GM21825 (cell line): ENCODE data around the gene NRL.

Experiments used
- ATAC-seq: cut with Tn5 transposase; IDR thresholded peaks from one replicate; pipeline ENCODE4 v1.9.1; 2021; ENCODE audit warnings: mild to moderate bottlenecking, moderate library complexity; ENCODE audit not compliant: unreplicated experiment

The NRL gene

GRCh38 chr14:24114532-24115421 lies at the start of gene NRL, which contains the start of gene DCAF11:
NRL (minus strand) TSS chr14:24114949; CDS start chr14:24082848, 32,101 bp downstream.
DCAF11 (plus strand) TSS chr14:24114777; CDS start chr14:24115595, 818 bp downstream.
- peak; percentile 75 for ATAC-seq

- ATAC-seq: no peak
These were observed 47.3 kb upstream of the NRL start for GRCh38 chr14:24162093-24162492.

GRCh38 chr14:24160850-24161804 lies 46.4 kb upstream of the NRL start, which contains the start of gene IRF9:
IRF9 (plus strand) TSS chr14:24161265; CDS start chr14:24162145, 880 bp downstream.
- peak; percentile 77 for ATAC-seq

GRCh38 chr14:24160499-24160849 lies 45.7 kb upstream of the NRL start:
- peak; percentile 3 for ATAC-seq

- no peak for ATAC-seq
These were observed 45.2 kb upstream of the NRL start for GRCh38 chr14:24159777-24160498.

GRCh38 chr14:24157331-24157730 lies 42.6 kb upstream of the NRL start:
- no peak for ATAC-seq

- ATAC-seq: no peak
These were observed 42.1 kb upstream of the NRL start for GRCh38 chr14:24156840-24157239.

- no peak for ATAC-seq
These were observed 40.4 kb upstream of the NRL start for GRCh38 chr14:24155100-24155499.

- no peak for ATAC-seq
These were observed 36.8 kb upstream of the NRL start for GRCh38 chr14:24151404-24152080.

GRCh38 chr14:24150993-24151392 lies 36.2 kb upstream of the NRL start:
- no peak for ATAC-seq

- ATAC-seq: no peak
These were observed 35.8 kb upstream of the NRL start for GRCh38 chr14:24150567-24150966.

- ATAC-seq: no peak
These were observed 35.3 kb upstream of the NRL start for GRCh38 chr14:24150061-24150460.

GRCh38 chr14:24149302-24149969 lies 34.7 kb upstream of the NRL start:
- no peak for ATAC-seq

- no peak for ATAC-seq
These were observed 33.1 kb upstream of the NRL start for GRCh38 chr14:24147761-24148428.

- peak; percentile 74 for ATAC-seq
These were observed 32.4 kb upstream of the NRL start, which contains the start of gene RNF31 for GRCh38 chr14:24146978-24147760. RNF31 (plus strand) TSS chr14:24147498; CDS start chr14:24147699, 201 bp downstream.

GRCh38 chr14:24146453-24146977 lies 31.8 kb upstream of the NRL start, which contains the start of gene PSME2:
PSME2 (minus strand) TSS chr14:24146610; CDS start chr14:24146581, 29 bp downstream.
- peak; percentile 57 for ATAC-seq

GRCh38 chr14:24145690-24146452 lies 31.1 kb upstream of the NRL start:
- no peak for ATAC-seq
